Epithelial cell of proximal tubule (primary cell): Measurements from ENCODE around the gene DENND6B. TPM values are rescaled to one million over a fixed set of nuclear protein-coding genes. Genes with fewer than 3 reads are reported as not detected.

Experiments used
- DNase-seq: peaks from one replicate; pipeline ENCODE4 v3.0.0-alpha.2; 2011; ENCODE audit warnings: low read depth
- H3K4me3 ChIP-seq: 2 replicates; pipeline ENCODE4 v1.5.1; 2011; ENCODE audit warnings: low read depth, mild to moderate bottlenecking, low read length
- total RNA-seq: library from RNA; depleted of rRNA; stranded (reverse); fragments of >200 nt; gene quantifications from 2 replicates; pipeline ENCODE4 v1.2.3, GENCODE V29; 2015
- TF ChIP-seq, protein P1 (sequence below): conservative IDR thresholded peaks from 2 replicates; pipeline ENCODE4 v1.5.1; 2012; ENCODE audit warnings: low read depth, mild to moderate bottlenecking, low read length

DENND6B gene
- total RNA-seq, 1 donor from 2014 or later = 4.4 TPM

DNA sequence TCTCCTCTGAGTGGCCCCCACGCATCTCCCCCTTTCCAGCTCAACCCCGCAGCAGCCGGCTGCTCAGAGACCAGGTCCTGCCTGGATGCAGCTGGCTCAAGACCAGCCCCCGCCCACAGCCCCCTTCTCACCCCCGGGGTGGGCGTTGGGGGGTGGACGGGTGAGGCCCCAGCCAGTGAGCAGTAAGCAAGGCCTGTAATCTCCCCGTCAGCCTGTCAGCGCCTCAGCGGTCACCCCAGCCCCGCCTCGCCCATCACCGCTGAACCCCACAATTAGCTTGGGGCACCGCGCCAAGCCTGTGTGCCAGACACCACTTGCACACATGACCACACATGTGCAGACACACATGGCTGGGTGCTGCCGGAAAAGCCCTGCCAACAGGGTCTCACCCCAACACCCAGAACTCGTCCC, 25.2 kb downstream of the DENND6B start:
- no peak overlapping the region for H3K4me3 ChIP-seq
- DNase-seq = no peak
- TF ChIP-seq, protein P1, sequence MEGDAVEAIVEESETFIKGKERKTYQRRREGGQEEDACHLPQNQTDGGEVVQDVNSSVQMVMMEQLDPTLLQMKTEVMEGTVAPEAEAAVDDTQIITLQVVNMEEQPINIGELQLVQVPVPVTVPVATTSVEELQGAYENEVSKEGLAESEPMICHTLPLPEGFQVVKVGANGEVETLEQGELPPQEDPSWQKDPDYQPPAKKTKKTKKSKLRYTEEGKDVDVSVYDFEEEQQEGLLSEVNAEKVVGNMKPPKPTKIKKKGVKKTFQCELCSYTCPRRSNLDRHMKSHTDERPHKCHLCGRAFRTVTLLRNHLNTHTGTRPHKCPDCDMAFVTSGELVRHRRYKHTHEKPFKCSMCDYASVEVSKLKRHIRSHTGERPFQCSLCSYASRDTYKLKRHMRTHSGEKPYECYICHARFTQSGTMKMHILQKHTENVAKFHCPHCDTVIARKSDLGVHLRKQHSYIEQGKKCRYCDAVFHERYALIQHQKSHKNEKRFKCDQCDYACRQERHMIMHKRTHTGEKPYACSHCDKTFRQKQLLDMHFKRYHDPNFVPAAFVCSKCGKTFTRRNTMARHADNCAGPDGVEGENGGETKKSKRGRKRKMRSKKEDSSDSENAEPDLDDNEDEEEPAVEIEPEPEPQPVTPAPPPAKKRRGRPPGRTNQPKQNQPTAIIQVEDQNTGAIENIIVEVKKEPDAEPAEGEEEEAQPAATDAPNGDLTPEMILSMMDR = no peak

DNA sequence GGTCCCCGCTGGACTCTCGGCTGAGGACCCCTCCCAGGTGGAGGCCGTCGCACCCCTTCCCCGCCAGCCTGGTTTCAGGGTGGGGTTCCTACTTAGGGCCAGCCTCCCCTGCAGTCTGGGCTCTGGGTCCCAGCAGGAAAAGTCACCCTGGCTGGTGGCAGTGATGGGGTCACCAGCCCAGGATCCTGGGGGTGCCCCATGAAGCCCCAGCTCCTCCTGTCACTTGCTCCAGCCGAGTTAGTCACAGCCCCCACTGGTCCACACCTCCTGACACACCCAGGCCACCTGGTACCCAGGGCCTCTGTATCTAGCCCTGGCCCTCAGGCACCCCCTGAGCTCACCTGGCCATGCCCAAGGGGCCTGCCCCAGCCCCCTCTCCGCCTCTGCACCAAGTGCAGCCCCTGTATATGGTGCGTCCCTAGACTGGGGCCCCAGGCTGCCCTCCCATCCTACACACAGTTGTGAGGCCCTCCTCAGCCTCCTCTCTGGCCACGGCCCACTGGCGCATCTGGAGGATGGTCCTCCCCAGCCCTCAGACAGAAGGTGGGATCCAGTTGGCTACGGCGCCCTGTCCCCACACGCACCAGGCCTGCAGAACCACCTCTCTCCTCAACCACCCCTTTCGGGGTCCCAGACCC, 26.1 kb downstream of the DENND6B start:
- H3K4me3 ChIP-seq = no peak overlapping the region
- TF ChIP-seq, protein P1 = no peak
- no peak for DNase-seq

- peak overlapping the region; percentile 42 for H3K4me3 ChIP-seq
- DNase-seq = no peak
- TF ChIP-seq, protein P1 = no peak
Observed at GRCh38 chr22:50299785-50300619, 26.8 kb downstream of the DENND6B start.

GRCh38 chr22:50298937-50299784, 27.7 kb downstream of the DENND6B start:
- H3K4me3 ChIP-seq = peak overlapping the region; percentile 42
- no peak for DNase-seq
- TF ChIP-seq, protein P1 = no peak

- TF ChIP-seq, protein P1 = no peak
- H3K4me3 ChIP-seq = no peak overlapping the region
- DNase-seq = no peak
Observed at GRCh38 chr22:50298266-50298637, 28.6 kb downstream of the DENND6B start.

GRCh38 chr22:50297510-50298265, 29.1 kb downstream of the DENND6B start:
- no peak for DNase-seq
- no peak overlapping the region for H3K4me3 ChIP-seq
- TF ChIP-seq, protein P1 = no peak
